HepG2 (cell line): ENCODE results near the gene MMS19. TPM values are rescaled to one million over a fixed set of nuclear protein-coding genes. Genes with fewer than 3 reads are reported as not detected.
A peak's percentile ranks its signal among the peaks of the same experiment; 100 is the strongest.

ENCODE experiments used
- ATAC-seq: fragments of 200-7000 bp; cut with Tn5 transposase; 3 replicates; pipeline ENCODE4 v1.9.1; 2020; ENCODE audit warnings: mild to moderate bottlenecking, moderate library complexity
- BruUV-seq: library from RNA; stranded (reverse); fragments of 400-500 nt; replicated peaks from 2 replicates; lab custom pipeline; 2021; lab: Mats Ljungman, UMichigan
- CTCF ChIA-PET: fragments of 300-600 bp; formaldehyde crosslinking; extraction: SDS; loops from one replicate; lab custom pipeline; 2021; ENCODE audit warnings: low total read pairs, inconsistent platforms, low intra/inter-chr PET ratio; lab: Yijun Ruan, JAX
- POLR2A ChIA-PET: fragments of 350-600 bp; sonication (Branson Sonifier 250); formaldehyde crosslinking; loops from one replicate; lab custom pipeline; 2020; ENCODE audit warnings: antibody characterized with exemption, inconsistent platforms; lab: Yijun Ruan, JAX
- DNase-seq: peaks from one replicate; pipeline ENCODE4 v3.0.0-alpha.2; 2015; ENCODE audit warnings: low spot score
- FAIRE-seq: peaks from 3 replicates; lab custom pipeline; 2011; peaks lifted over from hg19 to GRCh38; lab: Jason Lieb, UNC
- H2AFZ ChIP-seq: one replicate; pipeline ENCODE4 v1.6.1; 2011; ENCODE audit warnings: low read length, inconsistent platforms
- H3K27ac ChIP-seq: fragments of 300-600 bp; 3 replicates; pipeline ENCODE4 v1.8.0; 2011; ENCODE audit warnings: mixed run types, mild to moderate bottlenecking, mixed read lengths, low read length, inconsistent platforms; ENCODE audit not compliant: insufficient read depth; ENCODE audit errors: extremely low read length
- H3K27me3 ChIP-seq, 2 experiments: fragments of 200-600 bp in 1 of 2; 2 replicates in 1 of 2; 3 replicates in 1 of 2; pipeline versions ENCODE4 v1.6.0 to v1.8.0; 2011; ENCODE audit warnings: low read length in 2 of 2, mild to moderate bottlenecking in 2 of 2, moderate library complexity in 2 of 2, inconsistent platforms in 1 of 2; ENCODE audit not compliant: insufficient read depth in 2 of 2, control insufficient read depth in 1 of 2
- H3K36me3 ChIP-seq, 2 experiments: fragments of 200-600 bp in 1 of 2; replicated peaks in 1 of 2; 2 replicates in 1 of 2; 3 replicates in 1 of 2; pipeline versions ENCODE4 v1.5.1 to v1.8.0; 2011; ENCODE audit warnings: low read length in 2 of 2, inconsistent platforms in 1 of 2; ENCODE audit not compliant: insufficient read depth in 2 of 2, control insufficient read depth in 1 of 2
- H3K4me1 ChIP-seq: 2 replicates; pipeline ENCODE4 v1.5.1; 2012; ENCODE audit warnings: low read length, inconsistent platforms; ENCODE audit not compliant: insufficient read depth
- H3K4me2 ChIP-seq: 2 replicates; pipeline ENCODE4 v1.6.0; 2011; ENCODE audit warnings: low read depth, low read length, inconsistent platforms
- H3K4me3 ChIP-seq, 3 experiments: fragments of 200-600 bp in 1 of 3; sonication (generic), shearing (Covaris generic) in 1 of 3; replicated peaks in 1 of 3; 2 replicates each; pipeline ENCODE4 v1.5.1; 2011 to 2016; ENCODE audit warnings: low read length in 3 of 3, inconsistent platforms in 2 of 3, low read depth in 2 of 3, mild to moderate bottlenecking in 2 of 3, control low read depth in 1 of 3, mixed read lengths in 1 of 3; ENCODE audit not compliant: insufficient read depth in 1 of 3
- H3K79me2 ChIP-seq: one replicate; pipeline ENCODE4 v1.6.1; 2011; ENCODE audit warnings: low read length, inconsistent platforms; ENCODE audit not compliant: insufficient read depth
- H3K9ac ChIP-seq: 2 replicates; pipeline ENCODE4 v1.6.0; 2011; ENCODE audit warnings: mild to moderate bottlenecking, low read depth, low read length, inconsistent platforms; ENCODE audit not compliant: insufficient read depth
- H3K9me3 ChIP-seq: 2 replicates; pipeline ENCODE4 v1.5.1; 2012; ENCODE audit warnings: mild to moderate bottlenecking, low read length
- H4K20me1 ChIP-seq: 2 replicates; pipeline ENCODE4 v1.6.0; 2011; ENCODE audit warnings: inconsistent platforms, mild to moderate bottlenecking, low read length, moderate library complexity; ENCODE audit not compliant: insufficient read depth
- AGO2 ChIP-seq: fragments of 200-400 bp; formaldehyde crosslinking; optimal IDR thresholded peaks from 2 replicates; pipeline ENCODE3; 2017; ENCODE audit warnings: mild to moderate bottlenecking, low read depth, low read length, moderate library complexity
- AHDC1 ChIP-seq: sonication (generic); formaldehyde crosslinking; IDR thresholded peaks from 2 replicates; pipeline ENCODE4 v1.5.1; 2020; ENCODE audit warnings: mild to moderate bottlenecking, missing genetic modification reagents, borderline replicate concordance
- ATF6 ChIP-seq: sonication (generic); formaldehyde crosslinking; conservative IDR thresholded peaks from 2 replicates; pipeline ENCODE4 v1.4.0; 2020; ENCODE audit warnings: missing genetic modification reagents
- GRHL1 ChIP-seq: sonication (generic); formaldehyde crosslinking; conservative IDR thresholded peaks from 2 replicates; pipeline ENCODE4 v1.8.0; 2022; ENCODE audit warnings: missing genetic modification reagents
- NFIC ChIP-seq: IDR thresholded peaks from 2 replicates; pipeline ENCODE4 v1.6.1; 2012; ENCODE audit warnings: mild to moderate bottlenecking, low read length, inconsistent platforms
- PLRG1 ChIP-seq: fragments of 450-650 bp; conservative IDR thresholded peaks from 2 replicates; pipeline ENCODE4 v1.6.1; 2016
- RARG ChIP-seq: sonication (generic); formaldehyde crosslinking; IDR thresholded peaks from 2 replicates; pipeline ENCODE4 v1.4.0; 2020; ENCODE audit warnings: low read depth, mild to moderate bottlenecking, missing genetic modification reagents
- WIZ ChIP-seq: sonication (generic); formaldehyde crosslinking; IDR thresholded peaks from 2 replicates; pipeline ENCODE4 v1.5.1; 2020; ENCODE audit warnings: mild to moderate bottlenecking, missing genetic modification reagents
- ZNF18 ChIP-seq: sonication (generic); formaldehyde crosslinking; IDR thresholded peaks from 2 replicates; pipeline ENCODE4 v1.8.0; 2022; ENCODE audit warnings: mild to moderate bottlenecking, missing genetic modification reagents; ENCODE audit not compliant: insufficient replicate concordance
- ZNF367 ChIP-seq: sonication (generic); formaldehyde crosslinking; IDR thresholded peaks from 2 replicates; pipeline ENCODE4 v1.4.0; 2020; ENCODE audit warnings: missing genetic modification reagents, borderline replicate concordance
- ZNF558 ChIP-seq: sonication (generic); formaldehyde crosslinking; IDR thresholded peaks from 2 replicates; pipeline ENCODE4 v1.9.0; 2022; ENCODE audit warnings: mild to moderate bottlenecking, missing genetic modification reagents, borderline replicate concordance
- WGBS: methylation state at CpG from one replicate; pipeline ENCODE4 v1.1.6; 2017; ENCODE audit warnings: low lambda C conversion rate; 5-methylcytosine and 5-hydroxymethylcytosine counted together
- in situ Hi-C: cut with HindIII; loops from 2 replicates; pipeline ENCODE4 v1.10.0; 2017; ENCODE audit warnings: low pct_unique_long_range_greater_than_20kb; ENCODE audit not compliant: extremely low pct_ligation_motif_present
- intact Hi-C: fragments of 100-400 bp; cut with micrococcal nuclease; formaldehyde crosslinking; loops from one replicate; pipeline ENCODE4 v1.10.0; 2022; ENCODE audit not compliant: unreplicated experiment
- polyA plus RNA-seq, 8 experiments: library from polyadenylated mRNA; depleted of rRNA in 3 of 8; stranded (reverse) in 7 of 8; unstranded in 1 of 8; fragments of >200 nt; fragmentation: Illumina TruSeq in 4 of 8; extraction: Trizol in 4 of 8; gene quantifications; 2 replicates each; pipeline versions ENCODE4 v1.2.1 to v1.2.3, GENCODE V29; 2011 to 2016; ENCODE audit warnings: low read depth in 4 of 8, missing spikeins in 1 of 8, mixed read lengths in 1 of 8; ENCODE audit not compliant: insufficient read depth in 1 of 8
- total RNA-seq, 5 experiments: library from RNA; depleted of rRNA; stranded (reverse); fragments of >200 nt; fragmentation: Illumina TruSeq; extraction: Trizol; gene quantifications; 2 replicates each; pipeline ENCODE4 v1.2.3, GENCODE V29; 2016; ENCODE audit warnings: low read depth in 1 of 5

Gene MMS19
- total and polyA plus RNA-seq, 2 of the 13 experiments (the other 11 are each of a cell fraction or from before 2014, with no cell fraction given) = 76.4 to 107 TPM

- Histone ChIP-seq H2AFZ (no peak overlapping the region), H4K20me1 (peaks cover 33% of the 10 kb centered on the region), H3K4me1 (peaks cover 42% of the 10 kb centered on the region), H3K27ac (peak overlapping the region; percentile 89), H3K4me2 (peak overlapping the region; percentile 91), H3K27me3 (no peaks in the 10 kb centered on the region; a peak in 1 of 5 replicates), H3K9ac (peak overlapping the region; percentile 93), H3K79me2 (peaks cover 40% of the 10 kb centered on the region), H3K4me3 (peak overlapping the region; percentile 83 to 98 (median 96)), H3K9me3 (no peaks in the 10 kb centered on the region), H3K36me3 (peaks cover 3 to 28% of the 10 kb centered on the region in 2 experiments)
- WGBS = under 1% methylated on average over 32 of the region's 34 CpGs
- ChIA-PET POLR2A (interaction anchor here (0.5 to 2.3 kb wide), 6 partner anchors 9 to 26 kb away, joined by 3 to 7 read pairs (median 4); partner anchors contain the start of gene RRP12), CTCF (interaction anchor here (2.1 kb wide), 1 partner anchor 20 kb away, joined by 14 read pairs; no protein-coding TSS in a partner anchor)
- FAIRE-seq = no peak
- no peak for DNase-seq
- in situ Hi-C loops = no loop called here
- intact Hi-C loops = loop anchor here (2.0 kb wide), 1 partner anchor 20 kb away; no protein-coding TSS in a partner anchor
- BruUV-seq = no TSS peak
- peak; percentile 9; the same call in 2 of the 3 replicates for ATAC-seq
- TF ChIP-seq ATF6 (CRISPR knock-in tag) (no peak), ZNF18 (CRISPR knock-in tag) (peak; percentile 70), GRHL1 (no peak), ZNF367 (CRISPR knock-in tag) (no peak), ZNF558 (CRISPR knock-in tag) (0 out of 2 replicates have a peak, but pooled peaks have one; percentile 61), RARG (CRISPR knock-in tag) (no peak), AGO2 (no peak), WIZ (CRISPR knock-in tag) (no peak), AHDC1 (CRISPR knock-in tag) (no peak), PLRG1 (no peak), NFIC (no peak)
These were observed 71.2 kb downstream of the MMS19 start for GRCh38 chr10:97426776-97427570.
